Uterus (tissue), 2 donors: ENCODE data around the gene PSMC6.

Experiments used
- POLR2A ChIP-seq, 2 donors: fragments of 450-650 bp; IDR thresholded peaks; one replicate each; pipeline ENCODE4 v1.6.1; 2016; ENCODE audit warnings: antibody characterized with exemption in 2 of 2, mild to moderate bottlenecking in 1 of 2, moderate library complexity in 1 of 2
- TF ChIP-seq, protein P1 (sequence below), 4 experiments: fragments of 200-600 bp in 2 of 4; fragments of 450-650 bp in 2 of 4; sonication (generic) in 2 of 4; IDR thresholded peaks; one replicate each; pipeline ENCODE4 v1.5.1; 2016 to 2019; ENCODE audit warnings: antibody characterized with exemption in 4 of 4, mild to moderate bottlenecking in 2 of 4, moderate library complexity in 1 of 4

DNA sequence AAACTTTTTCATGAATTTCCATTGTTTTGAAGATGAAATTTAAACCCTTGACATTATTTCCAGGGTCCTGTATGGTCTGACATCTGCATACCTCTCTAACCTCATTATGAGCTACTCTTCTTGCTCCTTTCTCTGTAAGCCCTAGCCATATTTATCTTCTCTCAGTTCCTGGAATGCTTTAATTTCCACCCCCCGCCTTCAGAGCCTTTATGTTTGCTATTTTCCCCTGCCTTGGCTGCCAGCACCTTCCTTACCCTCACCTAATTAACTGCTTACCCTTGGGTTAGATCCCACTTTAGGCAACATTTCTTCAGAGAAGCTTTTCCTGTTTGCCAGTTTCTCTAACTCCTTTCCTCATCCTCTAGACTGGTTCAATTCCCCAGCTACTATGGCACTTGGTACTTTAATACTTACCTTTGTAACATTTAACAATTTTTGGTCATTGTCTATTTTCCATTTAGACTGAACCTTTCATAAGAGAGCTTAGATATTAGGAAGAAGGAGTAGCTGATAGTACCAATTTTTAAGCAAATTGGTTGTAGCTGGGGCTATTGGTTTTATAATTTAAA, 29.0 kb downstream of the PSMC6 start:
- TF ChIP-seq, protein P1, sequence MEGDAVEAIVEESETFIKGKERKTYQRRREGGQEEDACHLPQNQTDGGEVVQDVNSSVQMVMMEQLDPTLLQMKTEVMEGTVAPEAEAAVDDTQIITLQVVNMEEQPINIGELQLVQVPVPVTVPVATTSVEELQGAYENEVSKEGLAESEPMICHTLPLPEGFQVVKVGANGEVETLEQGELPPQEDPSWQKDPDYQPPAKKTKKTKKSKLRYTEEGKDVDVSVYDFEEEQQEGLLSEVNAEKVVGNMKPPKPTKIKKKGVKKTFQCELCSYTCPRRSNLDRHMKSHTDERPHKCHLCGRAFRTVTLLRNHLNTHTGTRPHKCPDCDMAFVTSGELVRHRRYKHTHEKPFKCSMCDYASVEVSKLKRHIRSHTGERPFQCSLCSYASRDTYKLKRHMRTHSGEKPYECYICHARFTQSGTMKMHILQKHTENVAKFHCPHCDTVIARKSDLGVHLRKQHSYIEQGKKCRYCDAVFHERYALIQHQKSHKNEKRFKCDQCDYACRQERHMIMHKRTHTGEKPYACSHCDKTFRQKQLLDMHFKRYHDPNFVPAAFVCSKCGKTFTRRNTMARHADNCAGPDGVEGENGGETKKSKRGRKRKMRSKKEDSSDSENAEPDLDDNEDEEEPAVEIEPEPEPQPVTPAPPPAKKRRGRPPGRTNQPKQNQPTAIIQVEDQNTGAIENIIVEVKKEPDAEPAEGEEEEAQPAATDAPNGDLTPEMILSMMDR (IDR thresholded peaks at IDR 0.05) = no peak
- TF ChIP-seq POLR2A (IDR thresholded peaks at IDR 0.05) = no peak
